SK-N-SH treated with all-trans-retinoic acid at 6 μM for 48 hours (cell line): Measurements from ENCODE around the gene CENPE.

ENCODE experiments used
- ATAC-seq: fragments of 200-7000 bp; cut with Tn5 transposase; 3 replicates; pipeline ENCODE4 v1.9.1; 2020; ENCODE audit warnings: mild to moderate bottlenecking, moderate library complexity
- ARNTL ChIP-seq: fragments of 450-650 bp; formaldehyde crosslinking; IDR thresholded peaks from 2 replicates; pipeline ENCODE4 v1.5.0; 2020; ENCODE audit warnings: low read depth, mild to moderate bottlenecking, moderate library complexity, borderline replicate concordance
- BACH2 ChIP-seq: fragments of 250-450 bp; sonication (Bioruptor Pico); IDR thresholded peaks from 2 replicates; pipeline ENCODE4 v1.9.0; 2021; ENCODE audit warnings: mild to moderate bottlenecking, borderline replicate concordance
- CREB5 ChIP-seq: fragments of 250-450 bp; sonication (Bioruptor Pico); IDR thresholded peaks from 2 replicates; pipeline ENCODE4 v1.5.1; 2020; ENCODE audit warnings: low read depth, mild to moderate bottlenecking, moderate library complexity
- CSRNP3 ChIP-seq: fragments of 250-450 bp; sonication (Bioruptor Pico); IDR thresholded peaks from 2 replicates; pipeline ENCODE4 v1.5.1; 2021; ENCODE audit warnings: mild to moderate bottlenecking, moderate library complexity
- ESRRG ChIP-seq: fragments of 250-450 bp; sonication (Bioruptor Pico); IDR thresholded peaks from 2 replicates; pipeline ENCODE4 v1.6.1; 2021; ENCODE audit warnings: mild to moderate bottlenecking
- GLIS3 ChIP-seq: fragments of 250-450 bp; sonication (Bioruptor Pico); IDR thresholded peaks from 2 replicates; pipeline ENCODE4 v1.5.0; 2020; ENCODE audit warnings: mild to moderate bottlenecking, moderate library complexity
- ISL1 ChIP-seq: fragments of 250-450 bp; sonication (Bioruptor Pico); IDR thresholded peaks from 2 replicates; pipeline ENCODE4 v2.1.2; 2022; ENCODE audit warnings: mild to moderate bottlenecking, moderate library complexity
- OSR1 ChIP-seq: fragments of 250-450 bp; sonication (Bioruptor Pico); IDR thresholded peaks from 2 replicates; pipeline ENCODE4 v1.8.0; 2022; ENCODE audit warnings: moderate library complexity, mild to moderate bottlenecking, inconsistent platforms
- PPARA ChIP-seq: fragments of 250-450 bp; sonication (Bioruptor Pico); IDR thresholded peaks from 2 replicates; pipeline ENCODE4 v1.5.0; 2020; ENCODE audit warnings: mild to moderate bottlenecking, borderline replicate concordance
- RARB ChIP-seq: fragments of 250-450 bp; sonication (Bioruptor Pico); IDR thresholded peaks from 2 replicates; pipeline ENCODE4 v1.8.0; 2021; ENCODE audit warnings: mild to moderate bottlenecking, moderate library complexity
- SNAI2 ChIP-seq: fragments of 250-450 bp; sonication (Bioruptor Pico); IDR thresholded peaks from 2 replicates; pipeline ENCODE4 v1.5.0; 2020; ENCODE audit warnings: mild to moderate bottlenecking, moderate library complexity
- TSHZ2 ChIP-seq: fragments of 250-450 bp; sonication (Bioruptor Pico); IDR thresholded peaks from 2 replicates; pipeline ENCODE4 v1.5.0; 2020; ENCODE audit warnings: mild to moderate bottlenecking, moderate library complexity
- ZC3H10 ChIP-seq: fragments of 250-450 bp; sonication (Bioruptor Pico); IDR thresholded peaks from 2 replicates; pipeline ENCODE4 v1.5.1; 2021; ENCODE audit warnings: mild to moderate bottlenecking, moderate library complexity
- ZFP3 ChIP-seq: fragments of 250-450 bp; sonication (Bioruptor Pico); IDR thresholded peaks from 2 replicates; pipeline ENCODE4 v1.5.0; 2020; ENCODE audit warnings: mild to moderate bottlenecking, moderate library complexity
- ZFP30 ChIP-seq: fragments of 450-650 bp; formaldehyde crosslinking; IDR thresholded peaks from 2 replicates; pipeline ENCODE4 v1.5.0; 2022; ENCODE audit warnings: mild to moderate bottlenecking, moderate library complexity
- ZNF565 ChIP-seq: fragments of 450-650 bp; formaldehyde crosslinking; conservative IDR thresholded peaks from 2 replicates; pipeline ENCODE4 v1.5.0; 2020; ENCODE audit warnings: low read depth, mild to moderate bottlenecking, moderate library complexity
- ZNF70 ChIP-seq: fragments of 450-650 bp; formaldehyde crosslinking; IDR thresholded peaks from 2 replicates; pipeline ENCODE4 v1.5.0; 2020; ENCODE audit warnings: mild to moderate bottlenecking, moderate library complexity
- ZNF8 ChIP-seq: fragments of 450-650 bp; formaldehyde crosslinking; IDR thresholded peaks from 2 replicates; pipeline ENCODE4 v1.5.0; 2020; ENCODE audit warnings: mild to moderate bottlenecking, moderate library complexity
- TF ChIP-seq, protein P1 (sequence below): fragments of 250-450 bp; sonication (Bioruptor Pico); IDR thresholded peaks from 2 replicates; pipeline ENCODE4 v1.8.0; 2021; ENCODE audit warnings: low read depth, mild to moderate bottlenecking, moderate library complexity, borderline replicate concordance
- TF ChIP-seq, protein P2 (sequence below): fragments of 250-450 bp; sonication (Bioruptor Pico); IDR thresholded peaks from 2 replicates; pipeline ENCODE4 v1.8.0; 2020; ENCODE audit warnings: mild to moderate bottlenecking, moderate library complexity, borderline replicate concordance

CENPE gene

GRCh38 chr4:103201724-103202123 is 3.6 kb upstream of the CENPE start (continued):
- no peak for TF ChIP-seq OSR1 (CRISPR knock-in tag)
- TF ChIP-seq, all 23 proteins: peak for 0

DNA sequence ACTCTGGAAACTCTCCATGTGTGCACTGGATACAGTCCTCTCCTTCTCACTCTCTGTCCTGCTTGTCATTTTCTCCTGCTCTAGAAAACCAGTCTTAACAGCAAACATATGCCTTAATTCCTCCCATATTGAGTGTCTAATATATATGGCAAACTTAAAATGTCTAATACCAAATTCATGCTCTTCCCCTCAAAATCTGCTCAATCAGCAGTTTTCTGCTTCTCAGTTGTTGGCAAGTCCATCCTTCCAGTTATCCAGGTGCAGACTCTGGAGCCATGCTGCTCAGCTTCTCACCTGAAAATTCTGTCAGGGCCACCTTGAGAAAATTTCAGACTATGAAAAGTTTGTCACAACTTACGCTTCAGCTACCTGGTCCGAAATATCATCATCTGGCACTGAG is 3.1 kb upstream of the CENPE start:
- TF ChIP-seq ZNF565 (no peak), ZC3H10 (CRISPR knock-in tag) (no peak), ZFP30 (CRISPR knock-in tag) (no peak), GLIS3 (CRISPR knock-in tag) (no peak), SNAI2 (no peak), TSHZ2 (CRISPR knock-in tag) (no peak), ZNF70 (CRISPR knock-in tag) (no peak), ZFP3 (no peak), ISL1 (CRISPR knock-in tag) (no peak), PPARA (CRISPR knock-in tag) (no peak), CREB5 (CRISPR knock-in tag) (no peak)
- TF ChIP-seq, protein P1, sequence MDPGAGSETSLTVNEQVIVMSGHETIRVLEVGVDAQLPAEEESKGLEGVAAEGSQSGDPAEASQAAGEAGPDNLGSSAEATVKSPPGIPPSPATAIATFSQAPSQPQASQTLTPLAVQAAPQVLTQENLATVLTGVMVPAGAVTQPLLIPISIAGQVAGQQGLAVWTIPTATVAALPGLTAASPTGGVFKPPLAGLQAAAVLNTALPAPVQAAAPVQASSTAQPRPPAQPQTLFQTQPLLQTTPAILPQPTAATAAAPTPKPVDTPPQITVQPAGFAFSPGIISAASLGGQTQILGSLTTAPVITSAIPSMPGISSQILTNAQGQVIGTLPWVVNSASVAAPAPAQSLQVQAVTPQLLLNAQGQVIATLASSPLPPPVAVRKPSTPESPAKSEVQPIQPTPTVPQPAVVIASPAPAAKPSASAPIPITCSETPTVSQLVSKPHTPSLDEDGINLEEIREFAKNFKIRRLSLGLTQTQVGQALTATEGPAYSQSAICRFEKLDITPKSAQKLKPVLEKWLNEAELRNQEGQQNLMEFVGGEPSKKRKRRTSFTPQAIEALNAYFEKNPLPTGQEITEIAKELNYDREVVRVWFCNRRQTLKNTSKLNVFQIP: no peak
- no peak for ATAC-seq

GRCh38 chr4:103199009-103199408 is 866 bp upstream of the CENPE start:
- TF ChIP-seq GLIS3 (CRISPR knock-in tag): no peak
- no peak for TF ChIP-seq RARB (CRISPR knock-in tag)
- TF ChIP-seq, protein P2, sequence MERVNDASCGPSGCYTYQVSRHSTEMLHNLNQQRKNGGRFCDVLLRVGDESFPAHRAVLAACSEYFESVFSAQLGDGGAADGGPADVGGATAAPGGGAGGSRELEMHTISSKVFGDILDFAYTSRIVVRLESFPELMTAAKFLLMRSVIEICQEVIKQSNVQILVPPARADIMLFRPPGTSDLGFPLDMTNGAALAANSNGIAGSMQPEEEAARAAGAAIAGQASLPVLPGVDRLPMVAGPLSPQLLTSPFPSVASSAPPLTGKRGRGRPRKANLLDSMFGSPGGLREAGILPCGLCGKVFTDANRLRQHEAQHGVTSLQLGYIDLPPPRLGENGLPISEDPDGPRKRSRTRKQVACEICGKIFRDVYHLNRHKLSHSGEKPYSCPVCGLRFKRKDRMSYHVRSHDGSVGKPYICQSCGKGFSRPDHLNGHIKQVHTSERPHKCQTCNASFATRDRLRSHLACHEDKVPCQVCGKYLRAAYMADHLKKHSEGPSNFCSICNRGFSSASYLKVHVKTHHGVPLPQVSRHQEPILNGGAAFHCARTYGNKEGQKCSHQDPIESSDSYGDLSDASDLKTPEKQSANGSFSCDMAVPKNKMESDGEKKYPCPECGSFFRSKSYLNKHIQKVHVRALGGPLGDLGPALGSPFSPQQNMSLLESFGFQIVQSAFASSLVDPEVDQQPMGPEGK (CRISPR knock-in tag): no peak
- TF ChIP-seq ZNF565: no peak
- no peak for TF ChIP-seq ZFP30 (CRISPR knock-in tag)
- TF ChIP-seq ZNF8: no peak
- no peak for TF ChIP-seq CSRNP3 (CRISPR knock-in tag)
- no peak for TF ChIP-seq ESRRG
- TF ChIP-seq BACH2 (CRISPR knock-in tag): no peak
- TF ChIP-seq ZC3H10 (CRISPR knock-in tag): no peak
- no peak for ATAC-seq

GRCh38 chr4:103197765-103198110 is 405 bp downstream of the CENPE start:
- peak; percentile 82 for ATAC-seq
- no peak for TF ChIP-seq ZNF70 (CRISPR knock-in tag)
- TF ChIP-seq GLIS3 (CRISPR knock-in tag): no peak
- TF ChIP-seq ESRRG: no peak
- no peak for TF ChIP-seq ARNTL (CRISPR knock-in tag)
- TF ChIP-seq CREB5 (CRISPR knock-in tag): no peak
